HG03565 (cell line): ENCODE data around the gene KCNK7.
"Not testable (repeated sequence)": the region's sequence is repeated elsewhere in the genome, so short reads cannot be mapped to it uniquely, and the experiment has no call there.

Experiments used
- ATAC-seq: cut with Tn5 transposase; IDR thresholded peaks from one replicate; pipeline ENCODE4 v1.9.1; 2021; ENCODE audit warnings: mild to moderate bottlenecking, moderate library complexity; ENCODE audit not compliant: unreplicated experiment

The KCNK7 gene

DNA sequence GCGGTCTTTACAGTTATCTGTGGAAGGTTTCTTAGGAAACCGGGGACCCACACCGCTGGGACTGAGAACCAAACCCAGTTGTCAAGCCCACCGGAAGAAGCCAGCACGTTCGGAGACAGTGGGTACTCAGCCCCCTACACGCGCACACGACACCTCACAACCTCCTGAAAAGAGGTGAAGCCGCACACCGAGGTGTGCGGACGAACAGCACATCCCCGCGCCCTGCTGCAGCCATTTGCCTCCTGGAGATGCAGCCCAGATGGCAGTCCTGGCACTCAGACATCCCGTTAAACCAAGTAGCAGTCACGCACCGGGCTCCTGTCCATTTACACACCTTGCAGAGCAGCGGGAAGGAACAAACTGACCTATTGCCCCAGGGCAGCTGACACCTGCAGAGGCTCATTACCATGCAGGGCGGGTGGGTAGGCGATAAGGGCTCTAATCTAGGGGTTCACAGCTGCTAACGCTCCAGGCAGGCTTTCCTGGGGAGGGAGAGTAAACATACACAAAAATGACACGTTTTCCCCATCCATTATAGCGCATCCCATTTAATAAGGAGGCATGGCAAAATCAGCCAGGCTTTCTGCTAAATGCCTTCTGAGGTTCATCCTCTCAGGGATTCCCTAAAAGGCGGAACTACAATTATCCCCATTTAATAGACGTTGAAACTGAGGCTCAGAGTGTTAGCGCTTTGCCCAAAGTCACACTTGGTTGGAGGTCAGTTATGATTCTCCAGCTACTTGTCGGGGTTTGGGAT is 20.6 kb downstream of the KCNK7 start:
- no peak for ATAC-seq

DNA sequence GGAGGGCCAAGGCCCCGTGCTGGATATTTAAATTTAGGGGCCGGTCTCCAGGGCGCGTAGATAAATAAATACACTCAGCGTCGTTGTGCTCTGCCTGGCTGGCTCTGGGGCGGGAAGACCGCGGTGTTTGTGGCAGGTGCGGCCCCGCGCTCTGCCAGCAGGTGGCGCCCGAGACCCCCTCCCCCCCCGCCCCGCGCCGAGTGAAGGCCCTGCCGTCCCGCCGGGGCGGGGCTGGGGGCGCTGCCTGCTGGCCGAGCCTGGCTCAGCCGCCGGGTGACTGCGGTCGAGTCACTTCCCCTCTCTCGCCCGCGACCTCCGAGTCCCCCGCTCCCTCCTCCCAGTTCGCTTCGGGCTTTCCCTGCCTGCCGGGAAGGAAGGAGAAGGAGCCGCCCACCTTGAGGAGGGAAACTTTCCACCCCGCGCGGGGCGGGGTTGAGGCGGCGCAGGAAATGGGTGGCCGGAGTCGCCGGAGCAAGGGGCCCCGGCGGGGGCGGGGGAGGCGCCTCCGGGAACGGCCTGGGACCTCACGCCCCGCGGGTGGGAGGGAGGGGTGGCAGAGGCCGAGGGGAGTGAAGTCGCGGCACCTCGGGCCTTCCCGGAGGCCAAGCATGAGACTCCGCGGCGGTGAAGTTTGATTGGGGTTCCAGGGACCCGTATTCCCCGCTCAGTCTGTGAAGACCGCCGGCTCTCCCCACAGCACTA is 21.3 kb downstream of the KCNK7 start:
- peak; percentile 14 for ATAC-seq

DNA sequence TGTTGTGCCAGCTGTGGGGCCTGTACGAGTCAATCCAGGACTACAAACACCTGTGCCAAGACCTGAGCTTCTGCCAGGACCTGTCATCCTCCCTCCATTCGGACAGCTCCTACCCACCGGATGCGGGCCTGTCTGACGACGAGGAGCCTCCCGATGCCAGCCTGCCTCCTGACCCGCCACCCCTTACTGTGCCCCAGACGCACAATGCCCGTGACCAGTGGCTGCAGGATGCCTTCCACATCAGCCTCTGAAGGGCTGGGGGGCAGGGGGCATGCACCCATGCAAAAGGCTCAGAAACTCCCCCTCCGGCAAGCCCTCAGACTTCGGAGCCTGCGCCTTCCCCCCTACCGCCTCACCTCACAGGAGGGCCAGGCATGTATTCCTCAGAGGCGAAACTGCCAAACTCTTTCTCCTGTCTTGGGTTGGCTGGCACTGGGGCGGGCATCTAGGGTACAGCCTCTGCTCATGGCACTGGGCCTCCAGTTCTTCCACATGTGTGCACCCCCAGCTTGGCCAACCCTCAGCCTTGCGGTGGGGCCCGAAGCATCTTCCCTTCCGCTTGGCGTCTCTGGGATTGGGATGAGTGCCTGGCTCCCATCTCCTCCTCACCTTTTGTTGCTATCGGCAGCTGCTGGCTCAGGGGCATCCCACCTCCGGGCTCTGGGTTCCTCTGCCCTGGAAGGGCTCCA is 22.1 kb downstream of the KCNK7 start:
- no peak for ATAC-seq

DNA sequence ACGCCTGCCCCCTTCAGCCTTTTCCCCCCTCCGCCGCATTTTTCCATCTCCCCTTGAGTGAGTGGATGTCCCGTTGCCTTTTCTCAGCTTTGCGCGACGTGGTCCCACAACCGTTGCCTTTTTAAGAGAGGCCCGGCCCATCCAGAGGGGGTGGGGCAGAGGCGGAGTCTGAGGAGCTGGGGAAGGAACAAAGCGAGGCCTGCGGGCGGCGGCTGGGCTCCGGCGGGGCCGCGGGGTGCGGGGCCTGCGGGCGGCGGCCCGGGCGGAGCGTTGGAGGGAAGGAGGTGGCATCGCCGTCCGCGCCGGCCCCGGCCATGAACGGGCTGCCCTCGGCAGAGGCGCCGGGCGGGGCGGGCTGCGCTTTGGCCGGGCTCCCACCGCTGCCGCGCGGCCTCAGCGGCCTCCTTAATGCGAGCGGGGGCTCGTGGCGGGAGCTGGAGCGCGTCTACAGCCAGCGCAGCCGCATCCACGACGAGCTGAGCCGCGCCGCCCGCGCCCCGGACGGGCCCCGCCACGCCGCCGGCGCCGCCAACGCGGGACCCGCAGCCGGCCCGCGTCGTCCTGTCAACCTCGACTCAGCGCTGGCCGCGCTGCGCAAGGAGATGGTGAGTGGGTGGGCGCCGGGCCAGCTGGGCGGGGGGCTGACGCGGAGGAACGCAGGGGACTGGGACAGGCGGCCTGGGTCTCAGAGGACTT is 23.1 kb downstream of the KCNK7 start, which contains the start of gene FAM89B:
Gene FAM89B (plus strand): TSS at position 183 of the 696 bp plus-strand sequence. CDS start 132 bp downstream, at position 315.
- ATAC-seq = no peak

DNA sequence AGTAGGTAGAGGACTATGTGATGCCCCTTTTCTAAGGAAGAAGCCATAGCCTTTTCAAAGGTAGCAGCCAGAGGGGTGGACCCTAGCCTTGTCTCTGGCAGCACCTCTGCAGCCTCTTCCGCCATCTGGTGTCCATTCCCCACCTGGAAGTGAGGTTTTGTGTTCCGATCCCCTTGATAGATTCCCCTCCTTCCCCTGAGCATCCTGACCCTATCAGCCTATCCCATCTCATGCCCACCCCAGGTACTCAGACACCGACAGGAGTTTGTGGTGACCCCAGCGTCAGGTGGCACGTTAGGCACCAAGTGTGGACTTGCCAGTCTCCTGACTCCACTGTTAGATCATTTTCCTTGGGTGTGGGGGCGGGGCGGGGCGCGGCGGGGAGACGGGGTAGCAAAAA is 23.7 kb downstream of the KCNK7 start:
- ATAC-seq = no peak

DNA sequence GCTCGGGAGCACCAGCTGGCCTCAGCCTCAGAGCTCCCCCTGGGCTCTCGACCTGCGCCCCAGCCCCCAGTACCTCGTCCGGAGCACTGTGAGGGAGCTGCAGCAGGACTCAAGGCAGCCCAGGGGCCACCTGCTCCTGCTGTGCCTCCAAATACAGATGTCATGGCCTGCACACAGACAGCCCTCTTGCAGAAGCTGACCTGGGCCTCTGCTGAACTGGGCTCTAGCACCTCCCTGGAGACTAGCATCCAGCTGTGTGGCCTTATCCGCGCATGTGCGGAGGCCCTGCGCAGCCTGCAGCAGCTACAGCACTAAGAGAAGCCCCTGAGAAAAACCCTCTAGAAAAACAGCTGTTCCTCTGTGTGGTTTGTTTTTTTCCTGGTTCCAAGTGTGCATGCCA is 24.2 kb downstream of the KCNK7 start:
- no peak for ATAC-seq

DNA sequence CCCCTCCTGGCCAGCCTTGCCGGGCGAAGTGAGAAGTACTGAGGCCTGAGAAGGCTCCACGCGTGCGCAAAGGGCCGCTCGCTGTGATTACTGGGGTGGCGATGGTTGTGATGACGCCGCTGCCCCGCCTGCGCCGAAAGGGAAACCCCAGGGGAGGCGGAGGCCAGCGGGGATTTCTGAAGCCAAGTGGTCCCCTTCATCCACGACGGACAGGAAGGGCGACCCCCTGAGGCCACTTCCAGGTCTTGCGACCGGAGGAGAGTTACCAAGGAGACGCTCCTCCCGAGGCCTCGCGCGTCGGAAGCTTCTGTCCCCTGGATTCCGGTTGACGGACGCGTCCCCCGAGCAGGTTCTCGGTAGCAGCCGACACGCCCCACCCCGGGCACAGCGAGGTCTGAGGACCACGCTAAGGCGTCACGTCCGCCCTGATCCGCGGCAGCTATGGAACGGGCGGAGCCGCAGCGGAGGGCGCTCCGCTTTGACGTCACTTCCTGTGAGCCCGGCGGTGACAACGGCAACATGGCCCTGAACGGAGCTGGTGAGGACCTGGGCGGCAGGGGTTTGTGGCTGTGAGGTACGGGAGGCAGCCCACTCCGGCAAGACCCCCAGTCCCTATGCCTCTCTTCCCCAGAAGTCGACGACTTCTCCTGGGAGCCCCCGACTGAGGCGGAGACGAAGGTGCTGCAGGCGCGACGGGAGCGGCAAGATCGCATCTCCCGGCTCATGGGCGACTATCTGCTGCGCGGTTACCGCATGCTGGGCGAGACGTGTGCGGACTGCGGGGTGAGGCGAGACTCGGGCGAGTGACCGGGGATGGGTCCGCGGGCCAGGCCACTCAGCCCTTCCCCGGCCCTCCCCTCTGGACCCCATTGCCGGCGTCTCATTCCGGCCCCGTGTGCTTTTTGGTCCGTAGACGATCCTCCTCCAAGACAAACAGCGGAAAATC is 25.4 kb downstream of the KCNK7 start, which contains the start of gene ZNRD2:
Gene ZNRD2 (plus strand): TSS at position 505 of the 946 bp plus-strand sequence. CDS start 15 bp downstream, at position 520.
- ATAC-seq = peak; percentile 54

DNA sequence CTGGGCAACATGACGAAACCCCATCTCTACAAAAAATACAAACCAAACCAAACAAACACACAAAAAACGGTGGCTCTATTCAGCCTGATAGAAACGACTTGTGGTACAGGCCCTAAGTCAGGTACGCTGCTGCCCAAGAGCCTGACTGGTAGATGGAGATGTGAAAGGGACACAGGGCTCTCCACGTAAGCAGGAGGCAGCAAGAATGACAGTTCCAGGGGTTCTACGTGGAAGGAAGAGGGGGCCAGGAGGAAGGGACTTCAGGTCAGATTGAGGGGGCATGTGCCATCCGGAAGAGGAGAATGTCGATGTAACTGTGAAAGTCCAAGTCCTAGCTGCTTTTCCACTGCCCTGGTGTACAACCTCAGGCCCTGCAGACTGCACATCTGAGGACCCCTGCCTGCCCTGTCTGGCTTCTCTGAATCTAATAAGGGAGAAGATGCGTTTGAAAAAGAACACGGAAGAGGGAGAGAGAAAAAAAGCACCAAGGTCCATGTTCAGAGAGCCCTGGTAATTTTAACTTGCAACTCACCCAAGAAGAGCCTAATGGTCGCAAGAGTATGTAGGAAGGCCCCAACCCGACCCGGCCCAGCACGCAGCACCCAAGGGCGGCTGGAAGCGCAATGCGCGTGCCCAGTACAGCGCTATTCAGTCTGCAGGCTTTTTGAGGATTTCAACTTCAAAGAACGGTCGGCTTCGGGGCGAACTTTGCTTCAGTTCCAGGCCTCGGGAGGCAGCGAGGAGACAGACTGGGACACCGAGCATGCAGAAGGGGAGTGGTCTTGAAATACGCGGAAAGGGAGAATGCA is 26.2 kb downstream of the KCNK7 start:
- ATAC-seq = no peak

DNA sequence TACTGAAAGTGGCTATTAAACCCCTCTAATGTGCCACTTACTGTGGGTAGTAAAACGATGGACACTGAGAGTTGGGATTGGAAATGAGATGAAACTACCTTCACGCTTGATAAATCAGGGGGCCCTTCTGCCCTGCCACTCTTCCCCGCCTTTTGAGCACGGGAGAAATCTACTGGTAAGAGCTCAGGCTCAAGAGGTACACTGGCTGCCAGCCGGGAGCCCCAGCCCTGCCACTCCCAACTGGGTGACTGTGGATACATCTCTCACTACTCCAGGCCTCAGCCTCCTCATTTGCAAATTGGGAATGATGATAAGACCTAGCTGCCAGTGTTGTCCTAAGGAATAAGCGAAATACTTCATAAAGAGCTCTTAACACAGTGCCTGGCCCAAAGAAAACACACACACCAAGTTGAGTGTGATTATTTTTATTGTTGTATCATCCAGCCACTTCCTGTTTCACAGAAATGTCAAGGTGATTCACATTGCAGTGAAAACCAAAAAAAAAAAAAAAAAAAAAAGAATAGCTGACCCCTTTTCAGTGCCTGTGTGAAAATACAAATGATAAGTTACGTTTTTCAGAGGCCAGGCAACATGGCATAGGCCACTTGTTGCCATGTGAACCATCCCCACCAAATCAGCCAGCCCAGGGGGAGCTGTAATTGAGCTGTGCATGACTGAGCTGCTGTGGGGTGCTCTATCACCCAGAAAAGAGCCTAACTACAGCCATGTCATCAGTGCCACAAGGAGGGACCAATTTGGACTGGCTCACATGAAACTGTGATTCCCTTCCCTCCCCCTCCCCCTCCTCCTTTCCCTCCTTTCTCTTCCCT is 29.8 kb downstream of the KCNK7 start:
- ATAC-seq = no peak

DNA sequence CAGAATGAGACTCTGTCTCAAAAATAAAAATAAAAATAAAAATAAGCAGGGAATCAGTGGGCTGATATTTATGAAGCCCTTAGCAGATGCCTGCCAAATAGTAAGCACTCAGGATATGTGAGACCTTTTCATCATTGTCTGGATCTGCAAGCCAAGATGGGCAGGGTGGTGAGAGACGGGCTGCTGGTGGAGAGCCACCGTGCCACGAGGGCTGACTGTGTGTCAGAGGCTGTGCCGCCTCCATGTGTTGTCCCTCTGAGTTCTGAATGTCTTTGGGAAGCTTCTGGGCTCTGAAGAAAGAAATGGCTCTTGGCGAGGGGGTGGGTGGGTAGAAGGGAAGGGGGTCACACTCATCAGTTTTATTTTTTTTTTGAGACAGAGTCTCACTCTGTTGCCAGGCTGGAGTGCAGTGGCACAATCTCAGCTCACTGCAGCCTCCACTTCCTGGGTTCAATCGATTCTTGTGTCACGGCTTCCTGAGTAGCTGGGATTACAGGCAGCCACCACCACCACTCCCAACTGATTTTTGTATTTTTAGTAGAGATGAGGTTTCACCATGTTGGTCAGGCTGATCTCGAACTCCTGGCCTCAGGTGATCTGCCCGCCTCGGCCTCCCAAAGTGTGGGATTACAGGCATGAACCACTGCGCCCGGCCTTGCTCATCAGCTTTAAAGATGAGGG is 30.6 kb downstream of the KCNK7 start:
- not testable (repeated sequence) for ATAC-seq

DNA sequence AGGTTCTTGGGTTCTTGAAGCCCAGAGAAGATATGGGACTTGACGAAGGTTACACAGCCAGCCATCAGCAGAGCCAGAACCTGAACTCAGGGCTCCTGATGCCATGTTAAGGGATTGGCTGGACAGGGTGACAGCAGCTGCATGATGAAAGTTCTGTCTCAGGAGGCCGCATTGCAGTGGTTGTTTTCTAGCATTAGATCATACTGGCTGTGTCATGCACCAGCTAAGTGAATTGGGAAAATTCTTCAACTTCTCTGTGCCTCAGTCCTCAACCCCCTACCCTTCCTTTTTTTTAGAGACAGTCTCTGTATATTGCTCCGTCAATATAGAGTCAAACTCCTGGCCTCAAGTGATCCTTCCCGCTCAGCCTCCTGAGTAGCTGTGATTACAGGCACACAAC is 32.0 kb downstream of the KCNK7 start:
- no peak for ATAC-seq

DNA sequence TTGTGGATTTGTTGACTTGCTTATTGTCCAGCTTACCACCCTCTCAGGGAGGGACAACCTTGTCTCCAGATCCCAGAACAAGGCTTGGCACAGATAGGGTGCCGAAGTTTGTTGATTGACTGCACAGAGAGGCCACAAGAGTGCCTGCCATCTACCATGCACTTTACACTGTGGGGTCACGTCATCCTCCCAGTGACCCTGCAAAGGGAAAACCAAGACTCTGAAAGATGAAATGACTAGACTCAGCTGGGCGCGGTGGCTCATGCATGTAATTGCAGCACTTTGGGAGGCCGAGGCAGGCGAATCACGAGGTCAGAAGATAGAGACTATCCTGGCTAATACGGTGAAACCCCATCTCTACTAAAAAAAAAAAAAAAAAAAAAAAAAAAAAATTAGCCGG is 32.8 kb downstream of the KCNK7 start:
- no peak for ATAC-seq

DNA sequence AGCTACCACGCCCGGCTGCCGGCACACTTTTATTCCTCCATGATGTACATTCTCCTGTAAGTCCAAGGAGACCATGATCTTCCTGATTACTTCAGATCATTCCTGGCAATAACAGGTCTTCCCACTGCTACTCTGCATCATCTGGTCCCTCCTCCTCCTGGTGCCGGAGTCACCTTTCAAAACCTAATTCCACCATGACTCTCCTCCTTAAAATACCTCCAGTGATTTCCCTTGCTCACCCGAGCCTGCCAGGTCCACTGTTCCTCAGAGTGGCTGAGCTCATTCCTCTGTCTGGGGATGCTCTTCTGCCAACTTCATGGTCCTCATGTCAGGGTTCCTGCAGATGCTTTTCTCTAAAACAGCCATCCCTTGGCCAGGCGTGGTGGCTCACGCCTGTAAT is 33.6 kb downstream of the KCNK7 start:
- ATAC-seq = no peak

DNA sequence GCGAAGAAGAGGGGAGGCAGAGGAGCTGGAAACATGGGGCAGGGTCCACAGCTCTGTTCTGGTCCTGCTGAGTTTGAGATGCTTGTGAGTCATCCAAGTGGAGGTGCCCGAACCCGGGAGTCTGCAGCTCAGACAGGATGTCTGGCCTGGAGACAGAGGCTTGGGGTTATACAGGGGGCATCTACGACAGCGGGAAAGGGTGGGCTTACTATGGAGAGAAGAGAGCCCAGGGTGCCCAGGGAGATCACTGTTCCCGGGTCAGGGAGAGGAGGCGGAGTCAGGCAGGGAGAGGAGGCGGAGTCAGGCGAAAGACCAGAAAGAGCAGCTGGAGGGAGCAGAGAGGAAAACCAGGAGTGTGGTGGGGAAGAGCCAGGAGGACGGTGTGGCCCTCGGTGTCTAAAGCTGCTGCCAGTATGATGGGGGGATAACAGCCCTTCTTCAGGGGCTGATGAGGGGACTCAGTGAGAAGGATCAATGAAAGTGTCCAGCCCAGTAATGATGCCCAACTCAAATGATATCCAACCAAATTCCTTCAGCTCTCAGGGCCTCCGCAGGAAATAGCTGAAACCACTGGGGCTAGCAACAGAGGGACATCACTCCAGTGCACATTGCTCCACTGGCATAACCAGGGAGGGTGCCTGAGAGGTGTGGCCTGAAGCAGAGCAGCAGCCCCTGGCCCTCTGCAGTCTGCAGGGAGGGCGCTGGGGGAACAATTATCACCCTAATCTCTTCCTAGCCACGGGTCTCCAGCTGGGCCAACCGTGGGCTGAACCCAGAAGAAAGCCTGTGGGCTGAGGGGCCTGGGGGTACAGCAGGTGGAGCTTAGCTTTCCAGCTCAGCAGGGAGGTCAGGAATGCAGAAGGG is 34.8 kb downstream of the KCNK7 start:
- ATAC-seq = no peak

DNA sequence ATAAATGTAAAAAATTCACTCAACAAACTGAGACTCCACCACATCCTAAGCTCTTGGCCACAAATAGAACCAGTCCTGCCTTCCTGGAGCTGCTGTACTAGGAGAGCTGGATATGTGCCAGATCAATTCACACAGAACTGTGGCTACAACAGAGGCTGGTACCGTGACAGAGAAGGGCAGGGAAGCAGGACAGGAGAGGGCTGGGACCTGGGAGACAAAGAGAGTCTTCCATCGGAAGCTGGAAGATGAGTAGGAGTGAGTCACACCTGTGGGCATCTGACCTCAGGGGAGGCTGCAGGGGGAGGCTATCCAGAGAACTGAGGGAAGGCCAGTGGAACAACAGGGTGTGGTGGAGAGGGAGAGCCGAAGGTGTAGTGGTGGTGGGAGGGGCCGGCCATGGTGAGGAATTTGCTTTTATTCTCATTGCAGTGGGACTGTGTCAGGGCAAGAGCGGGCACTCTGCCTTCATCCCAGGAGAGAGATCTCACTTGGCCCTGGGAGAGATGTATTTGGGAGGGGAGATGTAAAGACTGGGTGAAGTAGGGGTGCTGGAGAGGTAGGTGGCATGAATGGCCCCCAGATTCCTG is 35.6 kb downstream of the KCNK7 start:
- no peak for ATAC-seq

DNA sequence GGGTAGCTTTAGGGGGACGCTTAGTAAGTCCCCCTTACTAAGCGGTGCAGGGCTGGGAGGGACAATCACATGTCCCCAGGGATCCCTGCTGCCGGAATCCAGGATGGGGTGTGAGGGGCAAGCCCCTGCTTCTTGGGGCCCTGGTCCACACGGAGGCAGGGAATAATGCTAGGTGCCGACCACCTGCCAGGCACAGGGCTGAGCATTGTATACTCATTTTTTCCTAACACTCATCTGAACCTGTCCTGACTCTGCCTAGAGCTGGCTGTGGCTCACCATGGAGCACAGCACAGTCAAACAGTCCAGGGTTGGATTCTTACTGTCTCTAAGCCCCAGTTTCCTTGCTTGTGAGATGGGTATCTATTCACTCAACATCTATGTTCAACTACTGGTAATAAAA is 36.1 kb downstream of the KCNK7 start:
- no peak for ATAC-seq
